Keratinocyte (primary cell): ENCODE measurements around the gene HVCN1.

Source experiments
- CTCF ChIP-seq, 3 experiments: IDR thresholded peaks in 1 of 3; conservative IDR thresholded peaks in 1 of 3; optimal IDR thresholded peaks in 1 of 3; 2 replicates in 2 of 3; 3 replicates in 1 of 3; pipeline versions ENCODE3 to v1.5.1; 2011; ENCODE audit warnings: low read length in 3 of 3, mild to moderate bottlenecking in 3 of 3, moderate library complexity in 2 of 3, control low read depth in 1 of 3, inconsistent platforms in 1 of 3; ENCODE audit not compliant: insufficient read depth in 2 of 3; ENCODE audit errors: extremely low read depth in 1 of 3
- EZH2 ChIP-seq: IDR thresholded peaks from one replicate; pipeline ENCODE4 v1.6.1; 2012; ENCODE audit warnings: inconsistent platforms, mild to moderate bottlenecking, low read length, moderate library complexity

GRCh38 chr12:110640275-110641025 lies 48.5 kb downstream of the HVCN1 start:
- TF ChIP-seq CTCF (optimal IDR thresholded peaks at IDR 0.05 in 1 of 3, IDR thresholded peaks at IDR 0.05 in 1 of 3, conservative IDR thresholded peaks at IDR 0.05 in 1 of 3; ENCODE audit: extremely low read depth in 1 of 3, insufficient read depth in 2 of 3, low read length in 3 of 3) (no peak), EZH2 (no peak)
